ENCODE data around the gene ZIC4. TPM values are rescaled to one million over a fixed set of nuclear protein-coding genes. Genes with fewer than 3 reads are reported as not detected.

ZIC4 gene
- total RNA-seq (2022; extraction: Qiagen RNA extraction): not detected in 5 replicates

GRCh38 chr3:147406028-147406931 lies at the start of gene ZIC4:
Gene ZIC4, minus strand, starts transcription at chr3:147406543. Its CDS starts 3,746 bp downstream, at chr3:147402797.

GRCh38 chr3:147409143-147410115 lies 3.1 kb upstream of the ZIC4 start, which contains the start of gene ZIC1:
Gene ZIC1, plus strand, starts transcription at chr3:147409365. Its CDS starts 748 bp downstream, at chr3:147410113.

Other genes starting within 250 kb of the ZIC4 start
- 0.02 to 0.14 TPM in 2 of 5 replicates, not detected in the others for gene ZIC1, start 2.8 kb upstream of the ZIC4 start, total RNA-seq (2022; extraction: Qiagen RNA extraction)

All from A549 treated with dexamethasone at 1 μM for 4 hours (cell line).